ENCODE results near the gene SKOR1.

SKOR1 gene

GRCh38 chr15:67828969-67829646 lies 3.8 kb downstream of the SKOR1 start:
- H3K4me1 ChIP-seq (ENCODE audit: control insufficient read depth in 1 of 2, insufficient read depth in 2 of 2, low read length in 2 of 2), result peaks cover 2 to 67% of the 10 kb centered on the region in 2 donors
- no peak overlapping the region for H3K27ac ChIP-seq (ENCODE audit: low read length)
- H3K27me3 ChIP-seq (ENCODE audit: low read depth, low read length), result peaks cover 79% of the 10 kb centered on the region
- H3K9me3 ChIP-seq (ENCODE audit: control insufficient read depth in 1 of 2, low read length in 2 of 2), result no peaks in the 10 kb centered on the region
- H3K4me3 ChIP-seq (ENCODE audit: low read depth in 1 of 2, low read length in 2 of 2), result peak overlapping the region in 1 of 2 donors; percentile 49
- no peaks in the 10 kb centered on the region for H3K36me3 ChIP-seq (ENCODE audit: control insufficient read depth in 1 of 2, insufficient read depth in 2 of 2, low read length in 2 of 2)

- H3K4me1 ChIP-seq (ENCODE audit: control insufficient read depth in 1 of 2, insufficient read depth in 2 of 2, low read length in 2 of 2), result peaks cover 4 to 70% of the 10 kb centered on the region in 2 donors
- no peak overlapping the region for H3K27ac ChIP-seq (ENCODE audit: low read length)
These were observed 4.6 kb downstream of the SKOR1 start for GRCh38 chr15:67829647-67830504.

GRCh38 chr15:67831363-67831762 lies 6.1 kb downstream of the SKOR1 start:
- no peaks in the 10 kb centered on the region for H3K36me3 ChIP-seq (ENCODE audit: control insufficient read depth in 1 of 2, insufficient read depth in 2 of 2, low read length in 2 of 2)
- peaks cover 79% of the 10 kb centered on the region for H3K27me3 ChIP-seq (ENCODE audit: low read depth, low read length)
- H3K9me3 ChIP-seq (ENCODE audit: control insufficient read depth in 1 of 2, low read length in 2 of 2), result no peaks in the 10 kb centered on the region
- no peak overlapping the region for H3K27ac ChIP-seq (ENCODE audit: low read length)
- H3K4me1 ChIP-seq (ENCODE audit: control insufficient read depth in 1 of 2, insufficient read depth in 2 of 2, low read length in 2 of 2), result peaks cover 4 to 70% of the 10 kb centered on the region in 2 donors
- H3K4me3 ChIP-seq (ENCODE audit: low read depth in 1 of 2, low read length in 2 of 2), result no peak overlapping the region

More at GRCh38 chr15:67829647-67830504, 4.6 kb downstream of the SKOR1 start:
- H3K36me3 ChIP-seq (ENCODE audit: control insufficient read depth in 1 of 2, insufficient read depth in 2 of 2, low read length in 2 of 2), result no peaks in the 10 kb centered on the region
- H3K4me3 ChIP-seq (ENCODE audit: low read depth in 1 of 2, low read length in 2 of 2), result no peak overlapping the region
- no peaks in the 10 kb centered on the region for H3K9me3 ChIP-seq (ENCODE audit: control insufficient read depth in 1 of 2, low read length in 2 of 2)
- H3K27me3 ChIP-seq (ENCODE audit: low read depth, low read length), result peaks cover 77% of the 10 kb centered on the region

- no peak overlapping the region for H3K27ac ChIP-seq (ENCODE audit: low read length)
- no peaks in the 10 kb centered on the region for H3K9me3 ChIP-seq (ENCODE audit: control insufficient read depth in 1 of 2, low read length in 2 of 2)
- no peak overlapping the region for H3K4me3 ChIP-seq (ENCODE audit: low read depth in 1 of 2, low read length in 2 of 2)
- no peaks in the 10 kb centered on the region for H3K36me3 ChIP-seq (ENCODE audit: control insufficient read depth in 1 of 2, insufficient read depth in 2 of 2, low read length in 2 of 2)
- peaks cover 4 to 64% of the 10 kb centered on the region in 2 donors for H3K4me1 ChIP-seq (ENCODE audit: control insufficient read depth in 1 of 2, insufficient read depth in 2 of 2, low read length in 2 of 2)
- H3K27me3 ChIP-seq (ENCODE audit: low read depth, low read length), result peaks cover 78% of the 10 kb centered on the region
These were observed 6.8 kb downstream of the SKOR1 start for GRCh38 chr15:67832031-67832551.

- Histone ChIP-seq H3K4me1 (ENCODE audit: control insufficient read depth in 1 of 2, insufficient read depth in 2 of 2, low read length in 2 of 2) (peaks cover 4 to 54% of the 10 kb centered on the region in 2 donors), H3K27me3 (ENCODE audit: low read depth, low read length) (peaks cover 71% of the 10 kb centered on the region), H3K4me3 (ENCODE audit: low read depth in 1 of 2, low read length in 2 of 2) (peak overlapping the region; percentile 52 to 53)
These were observed 7.8 kb downstream of the SKOR1 start for GRCh38 chr15:67832897-67833709.

GRCh38 chr15:67833710-67834511 lies 8.6 kb downstream of the SKOR1 start:
- Histone ChIP-seq H3K27ac (ENCODE audit: low read length) (no peak overlapping the region), H3K4me1 (ENCODE audit: control insufficient read depth in 1 of 2, insufficient read depth in 2 of 2, low read length in 2 of 2) (peaks cover 4 to 46% of the 10 kb centered on the region in 2 donors)

More at GRCh38 chr15:67832897-67833709, 7.8 kb downstream of the SKOR1 start:
- Histone ChIP-seq H3K9me3 (ENCODE audit: control insufficient read depth in 1 of 2, low read length in 2 of 2) (no peaks in the 10 kb centered on the region), H3K36me3 (ENCODE audit: control insufficient read depth in 1 of 2, insufficient read depth in 2 of 2, low read length in 2 of 2) (no peaks in the 10 kb centered on the region), H3K27ac (ENCODE audit: low read length) (no peak overlapping the region)

GRCh38 chr15:67834581-67835296 lies 9.4 kb downstream of the SKOR1 start:
- Histone ChIP-seq H3K4me1 (ENCODE audit: control insufficient read depth in 1 of 2, insufficient read depth in 2 of 2, low read length in 2 of 2) (peaks cover 4 to 42% of the 10 kb centered on the region in 2 donors), H3K27me3 (ENCODE audit: low read depth, low read length) (peaks cover 58% of the 10 kb centered on the region), H3K4me3 (ENCODE audit: low read depth in 1 of 2, low read length in 2 of 2) (peak overlapping the region; percentile 21 to 58), H3K27ac (ENCODE audit: low read length) (no peak overlapping the region), H3K9me3 (ENCODE audit: control insufficient read depth in 1 of 2, low read length in 2 of 2) (no peaks in the 10 kb centered on the region), H3K36me3 (ENCODE audit: control insufficient read depth in 1 of 2, insufficient read depth in 2 of 2, low read length in 2 of 2) (no peaks in the 10 kb centered on the region)

More at GRCh38 chr15:67833710-67834511, 8.6 kb downstream of the SKOR1 start:
- Histone ChIP-seq H3K9me3 (ENCODE audit: control insufficient read depth in 1 of 2, low read length in 2 of 2) (no peaks in the 10 kb centered on the region), H3K4me3 (ENCODE audit: low read depth in 1 of 2, low read length in 2 of 2) (peak overlapping the region; percentile 52 to 53), H3K36me3 (ENCODE audit: control insufficient read depth in 1 of 2, insufficient read depth in 2 of 2, low read length in 2 of 2) (no peaks in the 10 kb centered on the region), H3K27me3 (ENCODE audit: low read depth, low read length) (peaks cover 63% of the 10 kb centered on the region)

GRCh38 chr15:67835297-67836133 lies 10.2 kb downstream of the SKOR1 start:
- peaks cover 52% of the 10 kb centered on the region for H3K27me3 ChIP-seq (ENCODE audit: low read depth, low read length)
- no peak overlapping the region for H3K27ac ChIP-seq (ENCODE audit: low read length)
- H3K4me3 ChIP-seq (ENCODE audit: low read depth in 1 of 2, low read length in 2 of 2), result peak overlapping the region; percentile 50 to 58
- H3K9me3 ChIP-seq (ENCODE audit: control insufficient read depth in 1 of 2, low read length in 2 of 2), result no peaks in the 10 kb centered on the region
- H3K36me3 ChIP-seq (ENCODE audit: control insufficient read depth in 1 of 2, insufficient read depth in 2 of 2, low read length in 2 of 2), result no peaks in the 10 kb centered on the region
- peaks cover 4 to 42% of the 10 kb centered on the region in 2 donors for H3K4me1 ChIP-seq (ENCODE audit: control insufficient read depth in 1 of 2, insufficient read depth in 2 of 2, low read length in 2 of 2)

GRCh38 chr15:67836134-67836455 lies 10.8 kb downstream of the SKOR1 start:
- peak overlapping the region; percentile 50 to 58 for H3K4me3 ChIP-seq (ENCODE audit: low read depth in 1 of 2, low read length in 2 of 2)
- H3K27ac ChIP-seq (ENCODE audit: low read length), result no peak overlapping the region
- no peaks in the 10 kb centered on the region for H3K9me3 ChIP-seq (ENCODE audit: control insufficient read depth in 1 of 2, low read length in 2 of 2)
- H3K4me1 ChIP-seq (ENCODE audit: control insufficient read depth in 1 of 2, insufficient read depth in 2 of 2, low read length in 2 of 2), result peaks cover 4 to 42% of the 10 kb centered on the region in 2 donors
- no peaks in the 10 kb centered on the region for H3K36me3 ChIP-seq (ENCODE audit: control insufficient read depth in 1 of 2, insufficient read depth in 2 of 2, low read length in 2 of 2)
- H3K27me3 ChIP-seq (ENCODE audit: low read depth, low read length), result peaks cover 46% of the 10 kb centered on the region
